ENCODE measurements around the gene MTRF1. TPM values are rescaled to one million over a fixed set of nuclear protein-coding genes. Genes with fewer than 3 reads are reported as not detected.
A peak's percentile ranks its signal among the peaks of the same experiment; 100 is the strongest.
"Not testable (repeated sequence)": the region's sequence is repeated elsewhere in the genome, so short reads cannot be mapped to it uniquely, and the experiment has no call there.

MTRF1 gene
- polyA plus RNA-seq, 4 donors, result 14.6 to 22.1 (median 16.9) TPM

DNA sequence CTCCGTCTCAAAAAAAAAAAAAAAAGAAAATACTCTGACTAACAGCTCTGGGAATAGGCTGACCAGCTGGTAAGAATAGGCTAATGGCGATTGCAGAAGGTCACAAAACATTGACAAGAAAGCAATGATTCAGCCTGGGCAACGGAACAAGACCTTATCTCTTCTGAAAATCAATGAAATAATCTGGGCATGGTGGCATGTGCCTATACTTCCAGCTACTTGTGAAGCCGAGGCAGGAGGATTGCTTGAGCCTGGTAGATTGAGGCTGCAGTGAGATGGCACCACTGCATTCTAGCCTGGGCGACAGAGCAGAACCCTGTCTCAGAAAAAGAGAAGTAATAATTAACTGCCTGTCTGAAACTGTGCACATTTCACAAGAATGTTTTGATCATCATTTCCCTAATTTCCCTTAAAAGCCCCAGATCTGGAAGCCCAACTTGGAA lies 18.8 kb upstream of the MTRF1 start:
- DNase-seq (ENCODE audit: low read depth in 4 of 4, low spot score in 3 of 4), result no peak

DNA sequence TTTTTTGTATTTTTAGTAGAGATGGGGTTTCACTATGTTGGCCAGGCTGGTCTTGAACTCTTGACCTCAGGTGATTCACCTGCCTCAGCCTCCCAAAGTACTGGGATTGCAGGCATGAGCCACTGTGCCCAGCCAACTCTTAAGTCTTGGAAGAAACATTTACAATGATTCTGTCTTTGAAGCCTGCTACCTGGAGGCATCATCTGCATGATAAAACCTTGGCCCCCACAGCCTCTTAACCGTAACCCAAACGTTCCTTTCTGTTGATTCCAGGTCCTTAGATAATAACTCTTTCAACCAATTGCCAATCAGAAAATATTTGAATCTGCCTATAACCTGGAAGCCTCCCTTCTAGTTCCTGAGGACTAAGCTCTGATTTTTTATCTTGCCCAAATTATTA lies 15.8 kb upstream of the MTRF1 start:
- DNase-seq (ENCODE audit: low read depth in 4 of 4, low spot score in 3 of 4), result not testable (repeated sequence)

GRCh38 chr13:41276824-41277223 lies 13.4 kb upstream of the MTRF1 start:
- DNase-seq (ENCODE audit: low read depth in 4 of 4, low spot score in 3 of 4), result no peak

GRCh38 chr13:41274881-41275280 lies 11.5 kb upstream of the MTRF1 start:
- DNase-seq (ENCODE audit: low read depth in 4 of 4, low spot score in 3 of 4), result no peak

GRCh38 chr13:41273831-41274441 lies 10.6 kb upstream of the MTRF1 start:
- DNase-seq (ENCODE audit: low read depth in 4 of 4, low spot score in 3 of 4), result no peak

DNA sequence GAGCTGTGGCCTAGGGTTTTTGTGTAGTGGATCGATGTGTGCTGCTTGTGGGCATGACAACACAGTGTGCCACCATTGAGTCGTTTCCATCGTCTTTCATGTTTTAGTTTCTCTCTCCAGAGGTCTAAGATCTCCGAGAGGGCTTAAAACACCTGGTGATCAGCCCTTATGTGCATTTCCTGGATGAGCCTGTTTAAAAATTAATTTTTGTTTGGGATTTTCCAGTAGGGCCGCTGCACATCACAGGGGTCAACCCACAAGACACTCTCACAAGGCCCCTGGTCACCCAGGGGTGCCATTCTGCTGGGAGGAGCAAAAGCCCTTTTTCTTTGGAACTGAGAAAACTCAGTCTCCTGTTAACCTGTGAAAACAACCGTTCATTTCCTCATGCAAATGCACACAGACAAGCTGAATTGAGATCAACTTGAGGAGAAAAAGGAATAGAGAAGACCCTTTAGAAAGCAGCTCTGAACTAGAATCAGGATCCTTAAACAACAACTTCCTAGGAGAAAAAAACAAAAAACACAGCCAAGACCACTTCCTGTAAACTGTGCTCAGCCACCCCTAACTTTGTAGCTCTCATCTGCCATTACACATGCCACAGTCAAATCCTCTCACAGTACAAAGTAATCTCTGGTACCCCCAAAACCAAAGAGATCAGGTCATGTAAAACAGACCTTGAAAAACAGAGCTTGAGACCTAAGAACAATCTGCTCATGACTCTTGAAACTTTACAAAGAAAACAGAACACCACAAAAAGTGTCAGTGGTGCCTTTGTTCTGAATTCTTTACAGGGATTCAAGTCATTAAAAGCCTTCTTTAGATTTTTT lies 8.3 kb upstream of the MTRF1 start:
- no peak for DNase-seq (ENCODE audit: low read depth in 4 of 4, low spot score in 3 of 4)

DNA sequence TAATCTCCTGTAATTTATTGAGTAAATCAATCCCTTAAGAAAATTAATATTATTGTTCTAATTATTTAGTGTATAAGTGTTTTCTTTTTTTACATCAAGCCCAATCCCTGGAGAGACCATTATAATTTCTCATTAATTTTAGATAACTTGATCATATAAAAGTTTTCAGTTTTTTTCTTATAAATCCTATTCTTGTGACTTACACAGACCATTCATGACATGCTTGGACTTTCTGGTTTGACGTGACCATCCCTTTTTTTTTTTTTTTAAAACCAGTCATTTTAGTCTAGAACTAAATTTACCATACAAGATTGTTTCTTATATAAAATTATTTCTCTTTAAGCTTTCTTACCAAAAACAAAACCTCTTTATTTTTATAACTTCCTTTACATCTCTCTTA lies 5.4 kb upstream of the MTRF1 start:
- no peak for DNase-seq (ENCODE audit: low read depth in 4 of 4, low spot score in 3 of 4)

- no peak for DNase-seq (ENCODE audit: low read depth in 4 of 4, low spot score in 3 of 4)
Observed at GRCh38 chr13:41267106-41267505, 3.7 kb upstream of the MTRF1 start.

DNA sequence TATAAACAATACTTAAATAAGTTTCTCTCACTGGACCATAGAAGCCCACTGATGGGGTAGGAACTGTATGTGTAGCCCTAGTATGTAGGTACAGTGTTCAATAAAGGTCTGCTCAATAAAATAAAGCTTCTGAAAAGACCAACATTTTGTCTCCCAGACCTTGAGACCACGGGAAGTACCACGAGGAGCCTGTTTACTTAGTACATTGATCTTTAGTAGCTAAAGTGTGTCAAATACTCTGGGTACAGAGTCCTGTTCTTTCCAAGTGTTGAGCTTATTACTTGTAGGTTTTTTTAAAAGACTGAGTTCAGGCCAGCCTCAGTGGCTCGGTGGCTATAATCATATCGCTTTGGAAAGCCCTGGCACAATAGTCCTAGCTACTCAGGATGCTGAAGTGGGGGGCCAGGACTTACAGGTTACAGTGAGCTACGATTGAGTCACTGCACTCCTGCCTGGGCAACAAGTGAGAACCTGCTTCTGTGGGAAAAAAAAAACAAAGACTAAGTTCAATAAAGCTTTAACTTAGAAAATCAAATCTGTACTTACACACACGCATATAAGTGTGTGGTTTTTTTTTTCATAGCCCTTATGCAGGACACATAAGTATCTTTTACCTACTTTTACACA lies 3.4 kb downstream of the MTRF1 start:
- no peak for DNase-seq (ENCODE audit: low read depth in 4 of 4, low spot score in 3 of 4)

DNA sequence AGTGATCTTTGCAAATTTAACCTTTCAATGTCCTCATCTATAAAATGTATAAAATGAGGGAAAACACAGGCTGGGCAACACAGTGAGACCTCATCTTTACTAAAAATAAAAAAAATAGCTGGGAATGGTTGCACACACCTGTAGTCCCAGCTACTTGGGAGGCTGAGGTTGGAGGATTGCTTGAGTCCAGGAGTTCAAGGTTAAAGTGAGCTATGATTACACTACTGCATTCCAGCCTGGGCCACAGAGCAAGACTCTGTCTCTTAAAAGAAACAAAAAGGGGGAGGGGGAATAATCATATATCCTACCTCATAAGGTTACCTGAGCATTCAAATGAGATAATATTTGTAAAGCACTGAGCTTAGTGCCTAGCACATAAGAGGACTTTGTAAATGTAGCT lies 5.8 kb downstream of the MTRF1 start:
- no peak for DNase-seq (ENCODE audit: low read depth in 4 of 4, low spot score in 3 of 4)

DNA sequence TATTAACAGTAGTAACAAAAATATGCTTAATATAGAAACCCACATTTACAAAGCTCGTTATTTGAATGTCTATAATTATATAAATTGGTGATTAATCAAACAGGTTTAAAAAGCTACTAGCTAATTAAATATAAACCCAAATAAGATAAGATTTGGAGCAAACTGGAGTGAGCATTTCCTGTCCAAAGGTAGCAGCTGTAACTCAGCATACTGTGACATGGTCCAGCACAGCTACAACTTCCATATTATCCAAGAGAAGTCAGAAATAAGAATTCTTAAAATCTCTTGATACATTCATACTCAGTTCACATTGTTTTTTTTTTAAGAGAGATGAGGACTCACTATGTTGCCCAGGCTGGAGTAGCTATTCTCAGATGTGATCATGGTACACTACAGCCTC lies 8.5 kb downstream of the MTRF1 start:
- no peak for DNase-seq (ENCODE audit: low read depth in 4 of 4, low spot score in 3 of 4)

DNA sequence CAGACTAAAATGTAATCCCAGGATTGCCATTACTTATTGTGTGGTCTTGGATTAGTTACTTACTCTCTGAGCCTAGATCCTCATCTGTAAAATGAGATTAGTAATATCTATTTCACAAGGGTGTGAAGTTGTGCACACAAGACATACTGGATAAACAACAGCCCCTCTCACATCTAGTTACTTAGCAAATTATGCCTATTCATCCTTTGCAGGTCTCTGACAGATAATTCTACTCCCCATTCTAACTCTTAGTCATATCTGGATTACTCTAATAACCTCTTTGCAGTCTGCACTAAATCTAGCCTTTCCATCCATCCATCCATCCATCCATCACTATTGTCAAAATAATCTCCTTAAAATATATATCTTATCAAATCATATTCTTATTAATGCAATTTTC lies 12.4 kb downstream of the MTRF1 start:
- DNase-seq (ENCODE audit: low read depth in 4 of 4, low spot score in 3 of 4), result no peak

- no peak for DNase-seq (ENCODE audit: low read depth in 4 of 4, low spot score in 3 of 4)
Observed at GRCh38 chr13:41246969-41247680, 16.3 kb downstream of the MTRF1 start.

- DNase-seq (ENCODE audit: low read depth in 4 of 4, low spot score in 3 of 4), result no peak
Observed at GRCh38 chr13:41244556-41244955, 18.8 kb downstream of the MTRF1 start.

DNA sequence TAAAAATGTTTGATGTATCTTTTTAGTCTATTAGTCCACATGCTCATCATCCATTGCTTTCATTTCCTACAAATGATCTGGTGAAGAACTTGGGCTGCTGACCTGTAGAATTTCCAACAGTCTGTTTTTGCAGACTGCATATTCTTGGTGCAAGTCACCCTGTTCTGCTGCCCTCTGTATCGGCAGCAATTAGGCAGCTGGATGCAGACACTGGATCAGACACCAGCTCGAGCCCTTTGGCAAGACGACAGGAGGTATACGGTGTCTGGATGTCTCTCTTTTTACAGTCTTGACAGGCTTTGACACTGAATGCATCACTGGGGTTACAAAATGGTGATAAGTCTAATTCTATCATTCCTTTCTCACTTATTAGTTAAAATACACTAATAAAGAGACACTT lies 21.8 kb downstream of the MTRF1 start:
- no peak for DNase-seq (ENCODE audit: low read depth in 4 of 4, low spot score in 3 of 4)

GRCh38 chr13:41236369-41236768 lies 27.0 kb downstream of the MTRF1 start:
- no peak for DNase-seq (ENCODE audit: low read depth in 4 of 4, low spot score in 3 of 4)

DNA sequence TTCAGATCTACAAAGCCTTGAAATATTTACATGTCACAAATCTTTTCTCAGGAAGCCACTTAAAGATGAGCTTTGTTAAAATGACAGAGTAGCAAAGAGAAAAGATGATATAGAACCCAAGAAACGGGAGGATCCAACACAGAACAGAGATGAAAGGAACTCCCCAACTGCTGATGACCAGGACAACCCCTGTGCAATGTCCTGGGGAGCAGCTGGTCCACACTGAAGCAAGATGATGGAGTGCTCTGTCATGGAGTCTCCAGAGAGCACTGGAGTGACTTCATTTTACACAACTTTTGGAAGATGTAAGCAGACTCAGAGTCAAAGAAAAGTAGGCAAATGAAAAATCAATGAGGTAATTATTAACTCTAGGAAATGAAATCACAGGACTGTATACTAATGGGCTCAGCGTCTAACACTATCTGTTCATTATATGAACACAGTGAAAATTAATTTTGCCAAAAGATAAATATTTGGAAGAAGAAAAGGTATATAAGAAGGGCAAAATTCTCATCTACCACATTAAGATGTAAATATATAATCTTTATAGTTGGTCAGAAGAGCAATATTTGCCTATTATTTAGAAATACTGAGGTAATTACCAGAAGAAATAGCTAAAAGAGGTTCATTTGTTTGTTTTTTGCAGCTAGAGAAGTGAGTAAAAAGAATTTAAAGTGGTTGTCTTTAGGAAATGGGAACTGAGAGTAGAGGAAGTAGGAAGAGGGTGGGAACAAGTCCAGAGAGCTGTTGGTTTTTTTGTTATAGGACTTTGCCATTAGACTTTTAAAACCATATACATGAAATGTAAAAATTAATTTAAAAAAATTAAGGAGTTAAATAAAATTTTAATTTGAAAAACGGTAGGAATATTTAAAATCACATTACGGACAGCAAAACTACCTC lies 30.5 kb downstream of the MTRF1 start:
- DNase-seq (ENCODE audit: low read depth in 4 of 4, low spot score in 3 of 4), result no peak

GRCh38 chr13:41231786-41232185 lies 31.6 kb downstream of the MTRF1 start:
- peak in 1 of 4 donors; percentile 21 for DNase-seq (ENCODE audit: low read depth in 4 of 4, low spot score in 3 of 4)

- DNase-seq (ENCODE audit: low read depth in 4 of 4, low spot score in 3 of 4), result no peak
Observed at GRCh38 chr13:41231025-41231677, 32.2 kb downstream of the MTRF1 start.

DNA sequence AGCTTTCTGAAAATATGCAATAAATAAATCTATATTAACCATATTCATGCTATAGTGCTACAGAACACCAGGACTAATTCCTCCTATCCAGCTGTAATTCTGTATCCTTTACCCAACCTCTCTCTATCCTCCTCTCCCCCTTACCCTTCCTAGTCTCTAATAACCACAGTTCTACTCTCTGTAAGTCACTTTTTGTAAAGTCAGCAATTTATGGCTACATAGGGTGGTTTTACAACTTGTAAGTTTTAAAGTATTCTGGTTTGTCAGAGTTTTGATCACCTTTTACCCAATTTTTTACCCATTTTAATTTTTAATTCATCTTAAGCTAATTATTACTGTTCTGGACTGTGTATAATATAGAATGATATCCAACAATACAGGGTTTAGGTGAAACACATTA lies 34.0 kb downstream of the MTRF1 start:
- DNase-seq (ENCODE audit: low read depth in 4 of 4, low spot score in 3 of 4), result no peak

All from left renal pelvis (tissue), 4 donors.